D721Med (cell line): ENCODE data around the gene CMIP.

Experiments
- DNase-seq: peaks from one replicate; pipeline ENCODE4 v3.0.0; 2011; ENCODE audit warnings: low spot score; ENCODE audit not compliant: insufficient read length
- FAIRE-seq: peaks from 2 replicates; lab custom pipeline; 2011; peaks lifted over from hg19 to GRCh38; lab: Jason Lieb, UNC
- TF ChIP-seq, protein P1 (sequence below): IDR thresholded peaks from 2 replicates; pipeline ENCODE4 v1.5.1; 2012; ENCODE audit warnings: mild to moderate bottlenecking, control low read depth; ENCODE audit not compliant: insufficient read depth; ENCODE audit errors: missing control alignments

CMIP gene

DNA sequence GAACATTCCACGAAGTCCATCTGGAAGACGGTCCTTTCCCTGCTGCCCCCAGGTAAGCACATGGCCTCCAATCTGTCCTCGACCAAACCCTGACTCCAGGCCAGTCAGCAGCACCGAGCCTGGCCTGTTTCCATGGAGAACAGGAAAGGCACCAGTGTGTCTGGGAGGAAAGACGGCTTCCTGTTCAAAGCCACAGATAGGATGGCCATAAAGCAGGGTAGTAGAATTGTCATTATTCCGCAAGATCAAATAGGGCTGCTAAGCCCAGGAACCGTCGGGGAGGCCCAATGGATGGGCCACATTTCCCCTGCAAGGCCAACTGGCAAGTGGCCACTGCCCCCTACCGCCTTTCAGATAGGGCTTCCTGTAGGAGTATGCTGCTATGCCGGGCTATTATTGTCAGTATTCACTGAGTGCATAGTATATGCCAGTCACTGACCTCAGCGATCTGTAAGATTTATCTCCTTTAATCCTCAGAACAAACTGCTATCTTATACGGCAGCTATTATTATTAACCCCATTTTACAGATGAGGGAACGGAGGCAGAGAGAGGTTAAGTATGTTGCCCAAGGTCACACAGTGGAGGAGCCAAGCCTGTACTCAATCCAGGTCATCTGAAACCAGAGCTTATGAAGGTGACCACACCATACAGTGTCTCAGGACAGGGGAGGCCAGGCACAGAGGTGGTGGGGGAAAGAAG is 311.5 kb downstream of the CMIP start:
- DNase-seq (no peak), FAIRE-seq (no peak)
- TF ChIP-seq, protein P1, sequence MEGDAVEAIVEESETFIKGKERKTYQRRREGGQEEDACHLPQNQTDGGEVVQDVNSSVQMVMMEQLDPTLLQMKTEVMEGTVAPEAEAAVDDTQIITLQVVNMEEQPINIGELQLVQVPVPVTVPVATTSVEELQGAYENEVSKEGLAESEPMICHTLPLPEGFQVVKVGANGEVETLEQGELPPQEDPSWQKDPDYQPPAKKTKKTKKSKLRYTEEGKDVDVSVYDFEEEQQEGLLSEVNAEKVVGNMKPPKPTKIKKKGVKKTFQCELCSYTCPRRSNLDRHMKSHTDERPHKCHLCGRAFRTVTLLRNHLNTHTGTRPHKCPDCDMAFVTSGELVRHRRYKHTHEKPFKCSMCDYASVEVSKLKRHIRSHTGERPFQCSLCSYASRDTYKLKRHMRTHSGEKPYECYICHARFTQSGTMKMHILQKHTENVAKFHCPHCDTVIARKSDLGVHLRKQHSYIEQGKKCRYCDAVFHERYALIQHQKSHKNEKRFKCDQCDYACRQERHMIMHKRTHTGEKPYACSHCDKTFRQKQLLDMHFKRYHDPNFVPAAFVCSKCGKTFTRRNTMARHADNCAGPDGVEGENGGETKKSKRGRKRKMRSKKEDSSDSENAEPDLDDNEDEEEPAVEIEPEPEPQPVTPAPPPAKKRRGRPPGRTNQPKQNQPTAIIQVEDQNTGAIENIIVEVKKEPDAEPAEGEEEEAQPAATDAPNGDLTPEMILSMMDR = no peak

GRCh38 chr16:81756615-81757356 is 312.2 kb downstream of the CMIP start:
- no peak for DNase-seq
- TF ChIP-seq, protein P1 = no peak
- no peak for FAIRE-seq

GRCh38 chr16:81758376-81758775 is 313.8 kb downstream of the CMIP start:
- TF ChIP-seq, protein P1 = no peak
- FAIRE-seq (no peak), DNase-seq (no peak)
